HCT116 (cell line): ENCODE results near the gene RPS6KL1.

Experiments used
- ATF3 ChIP-seq: IDR thresholded peaks from 2 replicates; pipeline ENCODE4 v1.6.1; 2012
- CTCF ChIP-seq, 3 experiments: fragments of 200-600 bp in 1 of 3; sonication (generic) in 1 of 3; IDR thresholded peaks in 2 of 3; conservative IDR thresholded peaks in 1 of 3; 2 replicates each; pipeline ENCODE4 v1.5.1; 2012 to 2017; ENCODE audit warnings: low read depth in 2 of 3, low read length in 2 of 3, antibody characterized with exemption in 1 of 3, borderline replicate concordance in 1 of 3, control low read depth in 1 of 3, mild to moderate bottlenecking in 1 of 3, mixed read lengths in 1 of 3, mixed run types in 1 of 3, moderate library complexity in 1 of 3; ENCODE audit not compliant: insufficient read depth in 1 of 3
- EZH2phosphoT487 ChIP-seq: fragments of 200-600 bp; IDR thresholded peaks from 2 replicates; pipeline ENCODE4 v1.6.1; 2018; ENCODE audit warnings: antibody characterized with exemption, borderline replicate concordance
- JUND ChIP-seq: IDR thresholded peaks from 2 replicates; pipeline ENCODE4 v1.6.1; 2012
- POLR2A ChIP-seq: IDR thresholded peaks from 2 replicates; pipeline ENCODE4 v1.7.0; 2011; ENCODE audit warnings: borderline replicate concordance; ENCODE audit not compliant: insufficient read depth, insufficient read length; ENCODE audit errors: extremely low read depth
- SP1 ChIP-seq: IDR thresholded peaks from 2 replicates; pipeline ENCODE4 v1.6.1; 2012; ENCODE audit warnings: low read depth
- TCF7L2 ChIP-seq: IDR thresholded peaks from 2 replicates; pipeline ENCODE4 v1.7.0; 2011; ENCODE audit warnings: borderline replicate concordance, inconsistent platforms; ENCODE audit not compliant: insufficient read depth, insufficient read length; ENCODE audit errors: extremely low read depth

- TF ChIP-seq POLR2A (no peak), ATF3 (no peak), TCF7L2 (no peak), SP1 (no peak), CTCF (IDR thresholded peaks at IDR 0.05 in 2 of 3, conservative IDR thresholded peaks at IDR 0.05 in 1 of 3; ENCODE audit: borderline replicate concordance in 1 of 3, insufficient read depth in 1 of 3, low read depth in 2 of 3, low read length in 2 of 3) (no peak), EZH2phosphoT487 (no peak), JUND (no peak)
These were observed 29.2 kb upstream of the RPS6KL1 start for GRCh38 chr14:74952180-74952665.
